Measurements from ENCODE around the gene OR8D2. TPM values are rescaled to one million over a fixed set of nuclear protein-coding genes. Genes with fewer than 3 reads are reported as not detected.

Gene OR8D2
- total and polyA plus RNA-seq, 2 donors (not counting 1 experiment from before 2014, with no cell fraction given): not detected

Other genes starting within 250 kb of the OR8D2 start
- 4.9 and 6.2 TPM in 2 replicates for gene VWA5A, start 204.7 kb downstream of the OR8D2 start, total RNA-seq
- 5.0 and 6.3 TPM in 2 replicates for gene VWA5A, start 204.7 kb downstream of the OR8D2 start, polyA plus RNA-seq
- not detected in 2 replicates for gene OR10D3, start 136.9 kb downstream of the OR8D2 start, total RNA-seq
- gene OR10D3, start 136.9 kb downstream of the OR8D2 start, polyA plus RNA-seq: not detected in 2 replicates
- not detected in 2 replicates for gene OR8G1, start 79.1 kb downstream of the OR8D2 start, total RNA-seq
- gene OR8G1, start 79.1 kb downstream of the OR8D2 start, polyA plus RNA-seq: not detected in 2 replicates
- not detected in 2 replicates for gene OR8G5, start 63.8 kb downstream of the OR8D2 start, total RNA-seq
- not detected in 2 replicates for gene OR8G5, start 63.8 kb downstream of the OR8D2 start, polyA plus RNA-seq
- gene OR8D1, start 6.2 kb downstream of the OR8D2 start, total RNA-seq: not detected in 2 replicates
- 0.12 TPM in 1 of 2 replicates, not detected in the other for gene OR8D1, start 6.2 kb downstream of the OR8D2 start, polyA plus RNA-seq
- not detected in 2 replicates for gene OR8B2, start 64.3 kb upstream of the OR8D2 start, total RNA-seq
- not detected in 2 replicates for gene OR8B2, start 64.3 kb upstream of the OR8D2 start, polyA plus RNA-seq
- not detected in 2 replicates for gene OR8B3, start 78.8 kb upstream of the OR8D2 start, total RNA-seq
- not detected in 2 replicates for gene OR8B3, start 78.8 kb upstream of the OR8D2 start, polyA plus RNA-seq
- gene OR8B4, start 104.7 kb upstream of the OR8D2 start, total RNA-seq: not detected in 2 replicates
- gene OR8B4, start 104.7 kb upstream of the OR8D2 start, polyA plus RNA-seq: not detected in 2 replicates
- not detected in 2 replicates for gene OR8B8, start 125.5 kb upstream of the OR8D2 start, total RNA-seq
- not detected in 2 replicates for gene OR8B8, start 125.5 kb upstream of the OR8D2 start, polyA plus RNA-seq
- gene OR8B12, start 223.5 kb upstream of the OR8D2 start, total RNA-seq: not detected in 2 replicates
- not detected in 2 replicates for gene OR8B12, start 223.5 kb upstream of the OR8D2 start, polyA plus RNA-seq
- gene OR8A1, start 249.8 kb upstream of the OR8D2 start, total RNA-seq: not detected in 2 replicates
- gene OR8A1, start 249.8 kb upstream of the OR8D2 start, polyA plus RNA-seq: not detected in 2 replicates